Mesenchymal stem cell (in vitro differentiated cells and primary cell): ENCODE results near the gene ST6GAL2.

Experiments used
- DNase-seq: peaks from one replicate; pipeline ENCODE4 v3.0.0-alpha.2; 2013
- H2AFZ ChIP-seq: one replicate; pipeline ENCODE4 v1.6.1; 2013; ENCODE audit warnings: low read depth, mild to moderate bottlenecking, control low read depth, inconsistent platforms, low read length, moderate library complexity
- H2AK5ac ChIP-seq: 2 replicates; pipeline ENCODE4 v1.6.1; 2013; ENCODE audit warnings: low read length, moderate library complexity, mild to moderate bottlenecking, inconsistent platforms; ENCODE audit not compliant: severe bottlenecking
- H2BK120ac ChIP-seq: one replicate; pipeline ENCODE4 v1.6.1; 2013; ENCODE audit warnings: low read depth, mild to moderate bottlenecking, inconsistent platforms, low read length, moderate library complexity
- H2BK12ac ChIP-seq, 2 experiments: one replicate each; pipeline ENCODE4 v1.6.1; 2013; ENCODE audit warnings: inconsistent platforms in 2 of 2, low read length in 2 of 2, mild to moderate bottlenecking in 2 of 2, moderate library complexity in 2 of 2, control low read depth in 1 of 2
- H2BK15ac ChIP-seq: one replicate; pipeline ENCODE4 v1.6.1; 2013; ENCODE audit warnings: mild to moderate bottlenecking, low read depth, inconsistent platforms; ENCODE audit not compliant: poor library complexity, severe bottlenecking
- H2BK5ac ChIP-seq: 2 replicates; pipeline ENCODE4 v1.6.1; 2013; ENCODE audit warnings: low read depth, mild to moderate bottlenecking, low read length, control low read depth, inconsistent platforms; ENCODE audit not compliant: poor library complexity, severe bottlenecking
- H3K14ac ChIP-seq, 2 experiments: one replicate each; pipeline ENCODE4 v1.6.1; 2013; ENCODE audit warnings: inconsistent platforms in 2 of 2, low read length in 2 of 2, control low read depth in 1 of 2, mild to moderate bottlenecking in 1 of 2, moderate library complexity in 1 of 2
- H3K18ac ChIP-seq, 2 experiments: one replicate each; pipeline ENCODE4 v1.6.1; 2013; ENCODE audit warnings: inconsistent platforms in 2 of 2, low read length in 2 of 2, control low read depth in 1 of 2, low read depth in 1 of 2, mild to moderate bottlenecking in 1 of 2
- H3K23ac ChIP-seq, 2 experiments: one replicate each; pipeline ENCODE4 v1.6.1; 2013; ENCODE audit warnings: inconsistent platforms in 2 of 2, low read length in 2 of 2, mild to moderate bottlenecking in 2 of 2, moderate library complexity in 2 of 2, control low read depth in 1 of 2
- H3K27ac ChIP-seq: 2 replicates; pipeline ENCODE4 v1.5.1; 2013; ENCODE audit warnings: mild to moderate bottlenecking, moderate library complexity, low read length, control low read depth, inconsistent platforms; ENCODE audit not compliant: poor library complexity, severe bottlenecking
- H3K27me3 ChIP-seq, 2 experiments: 2 replicates each; pipeline versions ENCODE4 v1.6.1 to v1.7.0; 2013; ENCODE audit warnings: low read length in 2 of 2, mild to moderate bottlenecking in 2 of 2, moderate library complexity in 2 of 2, control low read depth in 1 of 2, inconsistent platforms in 1 of 2; ENCODE audit not compliant: control insufficient read depth in 1 of 2, insufficient read depth in 1 of 2
- H3K36me3 ChIP-seq, 2 experiments: 2 replicates each; pipeline versions ENCODE4 v1.6.1 to v1.7.0; 2013; ENCODE audit warnings: low read length in 2 of 2, control low read depth in 1 of 2, inconsistent platforms in 1 of 2, low read depth in 1 of 2, mild to moderate bottlenecking in 1 of 2; ENCODE audit not compliant: insufficient read depth in 2 of 2, control insufficient read depth in 1 of 2
- H3K4ac ChIP-seq, 2 experiments: one replicate each; pipeline ENCODE4 v1.6.1; 2013; ENCODE audit warnings: inconsistent platforms in 2 of 2, low read length in 2 of 2, mild to moderate bottlenecking in 2 of 2, moderate library complexity in 2 of 2, control low read depth in 1 of 2, low read depth in 1 of 2
- H3K4me1 ChIP-seq: 2 replicates; pipeline ENCODE4 v1.6.1; 2013; ENCODE audit warnings: low read depth, low read length, control low read depth; ENCODE audit not compliant: control insufficient read depth, insufficient read depth
- H3K4me2 ChIP-seq: 2 replicates; pipeline ENCODE4 v1.6.1; 2013; ENCODE audit warnings: low read length, mild to moderate bottlenecking, inconsistent platforms; ENCODE audit not compliant: poor library complexity, severe bottlenecking
- H3K4me3 ChIP-seq, 2 experiments: 2 replicates each; pipeline versions ENCODE4 v1.5.1 to v1.7.0; 2013; ENCODE audit warnings: low read length in 2 of 2, mild to moderate bottlenecking in 2 of 2, control low read depth in 1 of 2, low read depth in 1 of 2; ENCODE audit not compliant: insufficient read depth in 1 of 2
- H3K79me1 ChIP-seq: replicated peaks from 2 replicates; pipeline ENCODE4 v1.6.1; 2013; ENCODE audit warnings: mild to moderate bottlenecking, control low read depth, low read length, inconsistent platforms; ENCODE audit not compliant: poor library complexity, severe bottlenecking
- H3K9ac ChIP-seq: 2 replicates; pipeline ENCODE4 v1.7.0; 2013; ENCODE audit warnings: mild to moderate bottlenecking, low read length, moderate library complexity
- H3K9me3 ChIP-seq: 2 replicates; pipeline ENCODE4 v1.7.0; 2013; ENCODE audit warnings: mild to moderate bottlenecking, low read length; ENCODE audit not compliant: control insufficient read depth
- H4K8ac ChIP-seq: one replicate; pipeline ENCODE4 v1.6.1; 2013; ENCODE audit warnings: inconsistent platforms, mild to moderate bottlenecking, low read length, moderate library complexity
- H4K91ac ChIP-seq: one replicate; pipeline ENCODE4 v1.6.1; 2013; ENCODE audit warnings: mild to moderate bottlenecking, low read length, inconsistent platforms
- WGBS: methylation state at CpG from one replicate; pipeline ENCODE4 v1.1.7; 2013; ENCODE audit warnings: mixed read lengths; 5-methylcytosine and 5-hydroxymethylcytosine counted together

ST6GAL2 gene

GRCh38 chr2:106841886-106842645 lies 43.9 kb downstream of the ST6GAL2 start:
- H3K27me3 ChIP-seq, result peaks cover 0 to 5% of the 10 kb centered on the region in 2 experiments
- 80% methylated on average over 7 of the region's 7 CpGs for WGBS

DNA sequence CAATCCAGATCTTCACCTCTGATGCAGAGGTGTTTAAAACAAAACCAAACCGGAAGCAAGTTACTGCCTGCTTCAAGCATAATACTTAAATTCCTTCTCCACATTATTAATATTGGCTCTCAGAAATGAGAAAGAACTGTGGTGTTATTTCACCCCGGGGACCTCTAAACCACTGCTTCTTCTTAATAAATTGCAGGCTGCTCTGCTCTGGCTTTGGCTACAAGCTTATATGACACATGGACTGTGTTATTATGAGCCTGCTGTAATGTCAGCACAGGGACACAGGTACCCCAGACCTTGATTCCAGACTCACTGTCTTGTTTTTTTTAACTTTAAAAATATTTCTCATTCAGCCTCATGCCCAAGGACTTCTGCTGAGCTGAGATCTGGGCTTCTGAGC lies 45.1 kb downstream of the ST6GAL2 start:
- H3K27ac ChIP-seq, result no peak overlapping the region
- H2BK120ac ChIP-seq, result no peak overlapping the region
- no peak overlapping the region for H3K4ac ChIP-seq
- H3K4me1 ChIP-seq, result no peaks in the 10 kb centered on the region
- 53% methylated on average over 2 of the region's 2 CpGs for WGBS
- no peak for DNase-seq
- no peak overlapping the region for H4K8ac ChIP-seq
- no peaks in the 10 kb centered on the region for H3K9me3 ChIP-seq
- no peak overlapping the region for H2BK15ac ChIP-seq
- no peak overlapping the region for H3K18ac ChIP-seq
- peaks cover 0 to 5% of the 10 kb centered on the region in 2 experiments for H3K27me3 ChIP-seq
- H3K79me1 ChIP-seq, result peaks cover 9% of the 10 kb centered on the region
- no peak overlapping the region for H3K4me3 ChIP-seq
- H3K4me2 ChIP-seq, result no peak overlapping the region
- H3K36me3 ChIP-seq, result peaks cover 0 to 21% of the 10 kb centered on the region in 2 experiments
- no peak overlapping the region for H3K23ac ChIP-seq
- H3K14ac ChIP-seq, result no peak overlapping the region
- no peak overlapping the region for H2BK12ac ChIP-seq
- H4K91ac ChIP-seq, result no peak overlapping the region
- H3K9ac ChIP-seq, result no peak overlapping the region
- no peak overlapping the region for H2AK5ac ChIP-seq
- H2BK5ac ChIP-seq, result no peak overlapping the region
- no peak overlapping the region for H2AFZ ChIP-seq

More at GRCh38 chr2:106841886-106842645, 43.9 kb downstream of the ST6GAL2 start:
- Histone ChIP-seq H2AFZ (no peak overlapping the region), H4K91ac (no peak overlapping the region), H2BK15ac (no peak overlapping the region), H3K9ac (no peak overlapping the region), H3K9me3 (no peaks in the 10 kb centered on the region), H3K4me1 (no peaks in the 10 kb centered on the region), H2BK120ac (no peak overlapping the region), H2AK5ac (no peak overlapping the region), H4K8ac (no peak overlapping the region), H2BK12ac (no peak overlapping the region), H3K23ac (no peak overlapping the region), H3K27ac (no peak overlapping the region), H3K14ac (no peak overlapping the region), H3K79me1 (peaks cover 11% of the 10 kb centered on the region), H3K4me2 (no peak overlapping the region), H2BK5ac (no peak overlapping the region), H3K4me3 (no peak overlapping the region), H3K36me3 (peaks cover 0 to 21% of the 10 kb centered on the region in 2 experiments), H3K4ac (no peak overlapping the region), H3K18ac (no peak overlapping the region)
- no peak for DNase-seq

DNA sequence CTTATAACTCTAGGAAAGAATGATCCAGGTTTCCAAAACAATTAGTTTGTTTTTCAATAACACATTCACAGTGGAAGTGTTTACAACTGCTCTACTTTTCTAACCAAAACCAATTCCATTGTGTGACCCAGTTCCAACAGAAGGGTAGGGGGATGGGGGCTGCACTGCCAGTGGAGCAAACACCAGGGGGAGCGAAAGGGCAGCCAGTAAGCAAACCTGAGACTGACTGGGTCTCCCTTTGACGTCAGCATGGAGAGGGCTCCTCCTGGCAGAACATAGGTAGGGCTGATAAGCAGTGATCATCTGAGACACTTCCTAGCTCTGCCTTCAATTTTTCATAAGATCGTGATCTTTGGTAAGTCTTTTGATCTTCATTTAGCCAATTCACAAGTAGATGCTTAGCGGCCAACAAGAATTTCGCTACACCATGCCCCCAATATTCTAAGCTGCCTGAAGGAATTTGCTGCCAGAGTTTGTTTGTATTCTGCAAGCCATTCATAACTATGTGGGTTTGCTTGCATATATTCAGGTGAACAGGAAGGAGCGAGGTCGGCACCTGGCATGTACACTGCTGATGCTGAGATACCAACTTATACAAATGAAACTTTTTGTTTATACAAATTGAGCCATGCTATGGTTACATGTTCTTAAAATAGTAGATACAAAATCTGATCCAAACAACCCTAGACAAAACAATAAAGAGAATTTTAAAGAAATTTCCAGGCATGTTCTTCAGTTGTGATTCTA lies 45.9 kb downstream of the ST6GAL2 start:
- Histone ChIP-seq H3K14ac (no peak overlapping the region), H3K4me1 (no peaks in the 10 kb centered on the region), H3K36me3 (peaks cover 0 to 21% of the 10 kb centered on the region in 2 experiments), H4K91ac (no peak overlapping the region), H3K4me3 (no peak overlapping the region), H2AFZ (no peak overlapping the region), H3K4ac (no peak overlapping the region), H3K23ac (no peak overlapping the region), H2BK15ac (no peak overlapping the region), H2BK12ac (no peak overlapping the region), H3K27ac (no peak overlapping the region), H3K9me3 (no peaks in the 10 kb centered on the region), H2BK120ac (no peak overlapping the region), H3K18ac (no peak overlapping the region), H3K79me1 (peaks cover 8% of the 10 kb centered on the region), H2BK5ac (no peak overlapping the region), H2AK5ac (no peak overlapping the region), H3K4me2 (no peak overlapping the region), H3K27me3 (no peaks in the 10 kb centered on the region), H4K8ac (no peak overlapping the region), H3K9ac (no peak overlapping the region)
- no peak for DNase-seq
- 57% methylated on average over 5 of the region's 7 CpGs for WGBS

DNA sequence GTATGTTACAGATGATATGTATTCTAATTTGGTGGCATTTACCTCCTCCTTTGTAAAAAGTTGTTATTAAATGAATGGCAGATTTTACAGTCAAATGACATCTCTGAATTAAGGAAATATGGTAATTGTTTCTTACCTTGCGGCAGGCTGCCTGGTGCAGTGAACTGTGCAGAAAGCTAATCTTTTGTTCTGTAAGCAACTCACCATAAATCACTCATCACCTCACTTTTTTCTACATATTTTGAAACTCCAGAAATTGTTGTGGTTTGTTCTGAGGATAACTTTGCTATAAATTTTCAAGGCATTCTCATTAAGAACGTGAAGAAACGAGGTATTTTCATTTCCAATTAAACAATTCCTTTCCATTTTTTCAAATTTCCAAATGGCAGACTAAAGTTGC lies 52.7 kb downstream of the ST6GAL2 start:
- no peak overlapping the region for H3K4me3 ChIP-seq

More for the DNA sequence above, 52.7 kb downstream of the ST6GAL2 start:
- DNase-seq, result no peak
- H3K27ac ChIP-seq, result no peak overlapping the region
- peaks cover 0 to 2% of the 10 kb centered on the region in 2 experiments for H3K36me3 ChIP-seq
- no peak overlapping the region for H3K4ac ChIP-seq
- H3K27me3 ChIP-seq, result no peaks in the 10 kb centered on the region
- H3K18ac ChIP-seq, result no peak overlapping the region
- no peak overlapping the region for H2BK120ac ChIP-seq
- H2AK5ac ChIP-seq, result no peak overlapping the region
- no peak overlapping the region for H4K8ac ChIP-seq
- H3K23ac ChIP-seq, result no peak overlapping the region
- H2AFZ ChIP-seq, result no peak overlapping the region
- no peak overlapping the region for H2BK12ac ChIP-seq
- no peak overlapping the region for H3K9ac ChIP-seq
- H3K14ac ChIP-seq, result no peak overlapping the region
- H2BK15ac ChIP-seq, result no peak overlapping the region
- H3K4me1 ChIP-seq, result no peaks in the 10 kb centered on the region
- H4K91ac ChIP-seq, result no peak overlapping the region
- no peaks in the 10 kb centered on the region for H3K79me1 ChIP-seq
- peaks cover 3% of the 10 kb centered on the region for H3K9me3 ChIP-seq
- WGBS, result 76% methylated on average over 2 of the region's 3 CpGs
- no peak overlapping the region for H3K4me2 ChIP-seq
- H2BK5ac ChIP-seq, result no peak overlapping the region
